ENCODE results near the gene ARHGEF1.
"Not testable (repeated sequence)": the region's sequence is repeated elsewhere in the genome, so short reads cannot be mapped to it uniquely, and the experiment has no call there.

Gene ARHGEF1

GRCh38 chr19:41928221-41928683 lies 45.3 kb downstream of the ARHGEF1 start, which contains the start of gene ERFL:
Gene ERFL, minus strand, starts transcription at chr19:41928449. Its CDS starts 15,530 bp downstream, at chr19:41912919.
- no peak for DNase-seq (ENCODE audit: insufficient read length, low spot score)
- FAIRE-seq, result peak; percentile 13

GRCh38 chr19:41928754-41929535 lies 46.0 kb downstream of the ARHGEF1 start:
- FAIRE-seq (peak; percentile 85), DNase-seq (ENCODE audit: insufficient read length, low spot score) (no peak)

- no peak for FAIRE-seq
These were observed 46.6 kb downstream of the ARHGEF1 start for GRCh38 chr19:41929536-41930071.

GRCh38 chr19:41930322-41930722 lies 47.3 kb downstream of the ARHGEF1 start:
- FAIRE-seq, result peak; percentile 44
- DNase-seq (ENCODE audit: insufficient read length, low spot score), result no peak

More at GRCh38 chr19:41929536-41930071, 46.6 kb downstream of the ARHGEF1 start:
- no peak for DNase-seq (ENCODE audit: insufficient read length, low spot score)

GRCh38 chr19:41930926-41931592 lies 48.1 kb downstream of the ARHGEF1 start:
- DNase-seq (ENCODE audit: insufficient read length, low spot score), result no peak
- FAIRE-seq, result no peak

GRCh38 chr19:41932259-41932719 lies 49.3 kb downstream of the ARHGEF1 start:
- FAIRE-seq, result no peak

GRCh38 chr19:41932720-41933332 lies 49.8 kb downstream of the ARHGEF1 start:
- FAIRE-seq (no peak), DNase-seq (ENCODE audit: insufficient read length, low spot score) (no peak)

More at GRCh38 chr19:41932259-41932719, 49.3 kb downstream of the ARHGEF1 start:
- no peak for DNase-seq (ENCODE audit: insufficient read length, low spot score)

- no peak for FAIRE-seq
These were observed 50.9 kb downstream of the ARHGEF1 start for GRCh38 chr19:41933693-41934426.

GRCh38 chr19:41934849-41935374 lies 51.9 kb downstream of the ARHGEF1 start:
- FAIRE-seq, result peak; percentile 9
- peak; percentile 88 for DNase-seq (ENCODE audit: insufficient read length, low spot score)

More at GRCh38 chr19:41933693-41934426, 50.9 kb downstream of the ARHGEF1 start:
- no peak for DNase-seq (ENCODE audit: insufficient read length, low spot score)

GRCh38 chr19:41935760-41936415 lies 52.9 kb downstream of the ARHGEF1 start:
- DNase-seq (ENCODE audit: insufficient read length, low spot score) (no peak), FAIRE-seq (no peak)

GRCh38 chr19:41936416-41936850 lies 53.4 kb downstream of the ARHGEF1 start:
- FAIRE-seq (no peak), DNase-seq (ENCODE audit: insufficient read length, low spot score) (no peak)

- no peak for FAIRE-seq
- no peak for DNase-seq (ENCODE audit: insufficient read length, low spot score)
These were observed 54.0 kb downstream of the ARHGEF1 start for GRCh38 chr19:41936961-41937360.

- DNase-seq (ENCODE audit: insufficient read length, low spot score) (no peak), FAIRE-seq (peak; percentile 57)
These were observed 54.8 kb downstream of the ARHGEF1 start for GRCh38 chr19:41937525-41938468.

GRCh38 chr19:41939209-41939608 lies 56.2 kb downstream of the ARHGEF1 start:
- not testable (repeated sequence) for FAIRE-seq; DNase-seq (ENCODE audit: insufficient read length, low spot score)

- FAIRE-seq (peak; percentile 65), DNase-seq (ENCODE audit: insufficient read length, low spot score) (peak; percentile 79)
These were observed 57.1 kb downstream of the ARHGEF1 start for GRCh38 chr19:41939861-41940730.

- DNase-seq (ENCODE audit: insufficient read length, low spot score), result no peak
- no peak for FAIRE-seq
These were observed 57.9 kb downstream of the ARHGEF1 start for GRCh38 chr19:41940731-41941409.
